Measurements from ENCODE around the gene MSI2.

MSI2 gene

GRCh38 chr17:57532966-57533365 lies 276.6 kb downstream of the MSI2 start:
- in situ Hi-C loops (cut with MboI; ENCODE audit: low sequenced_read_pairs), result no loop called here

GRCh38 chr17:57533684-57534305 lies 277.5 kb downstream of the MSI2 start:
- in situ Hi-C loops (cut with MboI; ENCODE audit: low sequenced_read_pairs), result no loop called here

DNA sequence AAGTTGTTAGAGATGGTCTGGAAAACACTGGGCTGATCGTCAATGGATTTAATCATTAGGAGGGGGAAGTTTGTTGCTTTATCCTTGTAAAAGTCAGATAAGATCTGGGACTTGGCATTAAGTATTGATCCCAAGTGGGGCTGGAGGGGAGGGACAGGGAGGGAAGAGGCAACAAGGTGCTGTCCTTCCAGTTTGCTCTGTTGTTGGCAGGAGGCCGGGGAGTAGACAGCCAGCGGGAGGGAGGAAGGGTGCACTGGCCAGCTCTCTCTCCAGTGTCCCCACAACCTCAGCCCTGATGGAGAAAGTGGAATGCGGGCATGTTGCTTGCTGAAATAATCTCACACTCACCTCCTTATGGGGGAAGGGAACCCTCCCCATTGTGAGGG lies 278.5 kb downstream of the MSI2 start:
- in situ Hi-C loops (cut with MboI; ENCODE audit: low sequenced_read_pairs), result no loop called here

DNA sequence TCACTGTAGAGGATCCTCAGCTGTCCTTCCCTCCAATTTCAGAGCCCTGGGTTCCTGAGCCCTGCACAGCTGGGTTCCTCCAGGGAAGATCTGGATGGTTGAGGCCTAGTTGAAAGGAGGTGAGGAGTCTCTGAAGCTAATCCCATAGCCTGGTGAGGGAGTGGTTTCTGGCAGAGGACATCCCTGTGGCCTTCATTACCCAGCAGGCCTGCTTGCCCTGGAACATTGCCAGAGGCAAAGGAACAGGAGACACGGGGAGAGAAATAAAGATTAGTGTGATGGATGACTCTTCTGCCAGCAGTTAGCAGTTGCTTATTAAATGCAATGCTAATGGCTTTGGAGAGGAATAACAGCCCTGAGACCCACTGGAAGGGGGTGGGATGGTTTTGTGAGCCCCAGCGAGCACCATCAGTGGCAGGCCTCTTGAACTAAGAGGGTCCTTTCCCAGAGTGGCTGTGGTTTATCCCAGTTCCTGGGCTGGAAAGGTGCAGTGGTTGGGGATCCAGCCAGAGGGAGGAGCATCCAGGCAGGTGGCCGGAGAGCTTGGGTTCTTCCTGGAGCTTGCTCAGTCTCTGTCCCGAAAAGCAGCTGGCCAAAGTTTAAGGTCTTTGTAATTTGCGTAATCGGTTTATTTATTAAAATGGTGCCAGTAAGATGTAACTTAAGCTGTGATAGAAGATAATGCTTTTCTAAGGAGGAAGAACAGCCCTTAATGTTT lies 279.1 kb downstream of the MSI2 start:
- in situ Hi-C loops (cut with MboI; ENCODE audit: low sequenced_read_pairs), result no loop called here

DNA sequence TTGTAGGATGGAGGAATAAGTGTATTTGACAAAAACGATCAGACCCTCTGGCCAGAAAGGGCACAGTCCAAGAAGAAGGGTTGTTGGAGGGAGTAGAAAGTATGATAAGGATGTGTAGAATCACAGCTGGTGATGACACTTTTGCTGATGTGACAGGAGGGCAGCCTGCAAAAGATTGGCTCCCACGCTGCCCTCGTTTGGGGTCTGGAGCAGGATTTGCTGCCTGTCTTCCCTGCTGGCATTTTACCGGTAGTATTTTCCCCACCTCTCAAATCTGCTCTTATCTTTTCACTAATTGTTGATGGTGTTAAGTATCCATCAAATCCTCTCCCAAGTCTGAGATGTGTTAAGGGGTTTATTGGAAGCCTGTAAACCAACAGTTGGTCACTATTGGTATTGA lies 280.0 kb downstream of the MSI2 start:
- in situ Hi-C loops (cut with MboI; ENCODE audit: low sequenced_read_pairs), result no loop called here

DNA sequence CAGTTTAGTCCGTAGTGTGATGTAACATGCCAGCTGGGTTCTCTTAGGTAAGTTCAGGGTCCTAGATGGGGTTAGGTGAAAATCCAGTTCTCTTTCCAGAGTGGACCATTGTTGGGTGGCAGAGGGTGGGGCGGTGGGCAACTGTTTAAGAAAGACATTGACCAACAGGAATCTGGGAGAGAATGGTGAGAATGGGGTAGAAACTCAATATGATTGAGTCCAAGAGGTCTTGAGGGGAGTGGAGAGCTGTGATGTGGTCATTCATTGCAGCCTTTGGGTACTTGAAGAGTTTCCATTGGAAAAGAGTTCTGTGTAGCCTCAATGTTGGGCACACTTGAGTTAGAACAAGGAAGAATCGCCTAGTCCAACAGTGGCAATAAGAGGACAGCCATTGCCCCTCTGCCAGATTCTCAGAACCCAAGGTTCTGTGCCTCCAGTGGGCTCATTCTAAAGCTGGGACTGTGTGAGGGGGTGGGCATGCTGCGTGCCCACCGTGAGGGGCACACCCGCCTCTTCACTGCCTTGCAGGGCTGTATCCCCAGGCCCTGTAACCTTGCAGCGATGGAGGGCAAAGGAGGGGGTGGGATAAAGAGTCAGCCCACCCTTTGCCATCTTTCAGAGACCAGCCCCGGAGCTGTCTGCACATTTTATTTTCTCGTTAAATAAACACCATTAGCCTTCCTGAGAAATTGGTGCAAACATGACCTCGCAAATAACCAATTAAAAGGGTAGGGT lies 280.6 kb downstream of the MSI2 start:
- in situ Hi-C loops (cut with MboI; ENCODE audit: low sequenced_read_pairs), result no loop called here

- in situ Hi-C loops (cut with MboI; ENCODE audit: low sequenced_read_pairs), result no loop called here
Measured at GRCh38 chr17:57537524-57538410, 281.4 kb downstream of the MSI2 start.

GRCh38 chr17:57538736-57539456 lies 282.6 kb downstream of the MSI2 start:
- in situ Hi-C loops (cut with MboI; ENCODE audit: low sequenced_read_pairs), result no loop called here

- in situ Hi-C loops (cut with MboI; ENCODE audit: low sequenced_read_pairs), result no loop called here
Measured at GRCh38 chr17:57539529-57540301, 283.4 kb downstream of the MSI2 start.

DNA sequence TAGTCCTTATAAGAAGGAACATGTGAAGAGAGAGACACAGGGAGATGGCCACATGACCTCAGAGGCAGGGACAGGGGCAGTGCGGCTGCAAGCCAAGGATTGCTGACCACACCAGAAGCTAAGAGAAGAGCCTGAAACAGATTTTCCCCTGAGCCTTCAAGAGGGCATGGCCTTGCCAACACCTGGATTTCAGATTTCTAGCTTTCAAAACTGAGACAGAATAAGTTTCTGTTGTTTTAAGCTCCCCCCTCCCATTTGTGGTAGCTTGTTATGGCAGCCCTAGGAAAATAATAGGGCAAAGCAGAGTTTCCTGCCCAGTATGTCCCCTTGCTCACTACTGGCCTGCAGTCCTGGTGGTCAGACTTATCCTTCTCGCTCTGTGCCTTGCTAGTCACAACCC lies 284.3 kb downstream of the MSI2 start:
- in situ Hi-C loops (cut with MboI; ENCODE audit: low sequenced_read_pairs), result no loop called here

- in situ Hi-C loops (cut with MboI; ENCODE audit: low sequenced_read_pairs), result no loop called here
Measured at GRCh38 chr17:57541049-57541448, 284.7 kb downstream of the MSI2 start.

DNA sequence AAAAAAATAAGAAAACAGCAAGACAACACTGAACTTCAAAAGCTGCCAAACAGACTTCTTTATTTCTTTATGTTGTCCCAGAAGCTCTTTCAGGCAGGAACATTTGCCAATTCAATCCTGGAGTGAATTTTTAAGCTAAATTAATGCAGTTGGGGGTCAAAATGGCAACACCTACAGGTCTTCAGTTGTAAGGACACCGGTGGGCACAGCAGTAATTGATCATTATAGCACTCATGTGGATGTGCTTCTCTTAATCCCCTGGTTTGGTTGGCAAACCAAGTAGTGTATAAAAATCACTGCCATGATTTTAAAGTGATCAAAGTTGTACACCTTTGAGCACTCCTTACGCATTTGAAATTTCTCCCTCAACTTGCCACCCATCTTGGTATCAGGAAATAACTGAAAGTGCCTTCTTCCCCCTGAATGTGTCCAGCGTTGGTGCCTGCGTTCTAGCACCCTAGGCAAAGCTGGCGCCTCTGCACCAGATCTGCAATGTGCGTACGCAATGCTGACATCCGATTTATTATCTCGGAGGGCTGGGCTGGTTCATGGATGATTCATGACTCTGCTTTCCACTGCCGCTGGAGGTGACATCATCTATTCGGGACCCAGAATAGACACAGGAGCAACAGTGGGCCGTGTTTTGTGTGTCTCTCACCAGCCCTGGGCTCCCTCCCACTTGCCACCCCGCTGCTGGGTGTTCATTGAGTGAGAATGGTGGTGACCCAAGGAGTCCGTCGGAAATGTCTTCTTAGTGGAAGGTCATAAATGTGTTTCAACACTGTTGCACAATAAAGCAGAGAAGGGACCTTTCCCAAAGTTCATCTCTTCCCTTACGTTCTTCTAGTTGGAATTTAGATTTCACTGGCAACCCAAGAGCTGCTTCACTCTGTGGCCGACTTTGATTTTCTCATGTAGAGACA lies 285.4 kb downstream of the MSI2 start:
- in situ Hi-C loops (cut with MboI; ENCODE audit: low sequenced_read_pairs), result no loop called here

GRCh38 chr17:57542510-57542909 lies 286.2 kb downstream of the MSI2 start:
- in situ Hi-C loops (cut with MboI; ENCODE audit: low sequenced_read_pairs), result no loop called here

- in situ Hi-C loops (cut with MboI; ENCODE audit: low sequenced_read_pairs), result no loop called here
Measured at GRCh38 chr17:57543230-57543629, 286.9 kb downstream of the MSI2 start.

DNA sequence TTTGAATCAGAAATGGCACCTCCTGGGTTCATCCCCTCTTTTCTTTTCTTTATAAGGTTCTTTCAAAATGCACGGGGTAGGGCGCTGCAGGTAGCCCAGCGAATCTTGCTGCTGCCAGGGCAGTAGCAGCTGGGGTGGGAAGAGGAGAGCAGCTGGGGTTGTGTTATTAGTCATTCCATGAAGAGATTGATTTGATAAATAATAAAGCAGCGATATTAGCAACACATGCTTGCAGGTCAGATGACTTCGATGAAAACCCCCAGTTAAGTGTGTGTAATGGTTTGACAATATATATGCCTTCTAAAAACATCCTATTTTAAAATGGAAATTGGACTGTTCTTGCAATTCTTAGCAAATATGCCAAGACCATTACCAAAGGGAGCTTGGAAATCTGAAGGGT lies 288.1 kb downstream of the MSI2 start:
- in situ Hi-C loops (cut with MboI; ENCODE audit: low sequenced_read_pairs), result no loop called here

GRCh38 chr17:57544834-57545463 lies 288.6 kb downstream of the MSI2 start:
- in situ Hi-C loops (cut with MboI; ENCODE audit: low sequenced_read_pairs), result no loop called here

- in situ Hi-C loops (cut with MboI; ENCODE audit: low sequenced_read_pairs), result no loop called here
Measured at GRCh38 chr17:57545731-57546342, 289.5 kb downstream of the MSI2 start.
